Vagina (tissue), 2 donors: Measurements from ENCODE around the gene KRTAP10-4. TPM values are rescaled to one million over a fixed set of nuclear protein-coding genes. Genes with fewer than 3 reads are reported as not detected.
"Not testable (repeated sequence)": the region's sequence is repeated elsewhere in the genome, so short reads cannot be mapped to it uniquely, and the experiment has no call there.

Experiments
- DNase-seq, 2 donors: peaks; one replicate each; pipeline ENCODE4 v3.0.0-alpha.2; 2017; ENCODE audit errors: extremely low spot score in 2 of 2
- H3K27ac ChIP-seq: fragments of 200-600 bp; sonication (generic); one replicate; pipeline ENCODE4 v1.5.1; 2019
- H3K27me3 ChIP-seq: fragments of 200-600 bp; sonication (generic); one replicate; pipeline ENCODE4 v1.5.1; 2019
- H3K36me3 ChIP-seq, 2 donors: fragments of 200-600 bp; sonication (generic); one replicate each; pipeline ENCODE4 v1.5.1; 2017 to 2019
- H3K4me1 ChIP-seq: fragments of 200-600 bp; sonication (generic); one replicate; pipeline ENCODE4 v1.5.1; 2019
- H3K4me3 ChIP-seq, 2 donors: fragments of 200-600 bp; sonication (generic); 1 replicate in 1 of 2; 2 replicates in 1 of 2; pipeline ENCODE4 v1.5.1; 2016 to 2019
- H3K9me3 ChIP-seq: fragments of 200-600 bp; sonication (generic); one replicate; pipeline ENCODE4 v1.5.1; 2019
- POLR2A ChIP-seq, 2 donors: fragments of 450-650 bp; IDR thresholded peaks; one replicate each; pipeline ENCODE4 v1.6.1; 2017; ENCODE audit warnings: antibody characterized with exemption in 2 of 2, mild to moderate bottlenecking in 2 of 2, moderate library complexity in 2 of 2
- POLR2AphosphoS5 ChIP-seq, 2 donors: sonication (generic); formaldehyde crosslinking; IDR thresholded peaks; one replicate each; pipeline ENCODE4 v1.9.0; 2017; ENCODE audit warnings: antibody characterized with exemption in 2 of 2, mild to moderate bottlenecking in 2 of 2, low read depth in 1 of 2; ENCODE audit not compliant: insufficient read depth in 1 of 2
- intact Hi-C: fragments of 100-400 bp; cut with DNase I; formaldehyde crosslinking; loops from one replicate; pipeline ENCODE4 v1.15.1; 2023
- total RNA-seq: library from RNA; depleted of rRNA; stranded (reverse); fragments of >200 nt; gene quantifications from one replicate; pipeline ENCODE4 v1.2.3, GENCODE V29; 2016
- TF ChIP-seq, protein P1 (sequence below), 3 experiments: fragments of 450-650 bp in 2 of 3; fragments of 200-600 bp in 1 of 3; sonication (generic) in 1 of 3; IDR thresholded peaks; one replicate each; pipeline ENCODE4 v1.5.1; 2017 to 2019; ENCODE audit warnings: antibody characterized with exemption in 3 of 3, mild to moderate bottlenecking in 2 of 3, moderate library complexity in 2 of 3

KRTAP10-4 gene
- total RNA-seq, 1 donor from 2014 or later = not detected

DNA sequence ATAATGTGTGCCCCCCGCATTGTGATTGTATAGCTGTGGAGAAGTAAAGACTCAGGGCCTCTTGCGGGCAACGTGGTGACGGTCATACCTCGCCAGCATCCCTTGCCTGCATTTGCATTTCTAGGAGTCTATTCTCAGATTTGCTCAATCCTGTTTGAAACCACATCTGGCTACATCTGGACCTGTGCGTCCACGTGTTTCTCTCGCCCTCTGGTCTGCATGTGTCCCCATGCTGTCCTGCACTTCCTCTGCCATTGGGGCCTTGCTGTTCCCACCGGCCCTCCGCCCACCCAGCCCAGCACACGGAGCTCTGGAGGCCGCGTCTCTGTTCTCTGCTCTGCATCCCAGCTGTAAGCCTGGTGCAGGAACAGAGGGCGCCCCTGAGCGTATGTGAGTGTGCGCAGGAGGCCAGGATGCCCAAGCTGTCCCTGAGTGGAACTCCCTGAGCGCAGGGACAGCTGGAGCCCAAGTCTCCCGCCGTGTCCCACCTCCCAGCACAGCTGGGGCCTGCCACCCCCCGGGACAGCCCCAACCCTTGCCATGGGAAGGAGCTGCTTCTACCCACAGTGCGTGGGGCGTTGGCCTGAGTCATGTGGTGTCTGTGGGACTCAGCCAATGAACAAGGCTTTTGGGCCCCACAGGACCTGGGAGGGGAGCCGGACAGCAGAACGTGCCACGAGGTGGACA, 23.9 kb upstream of the KRTAP10-4 start:
- intact Hi-C loops = no loop called here
- H3K36me3 ChIP-seq = no peaks in the 10 kb centered on the region
- H3K4me3 ChIP-seq = no peak overlapping the region
- H3K27ac ChIP-seq = no peak overlapping the region
- H3K9me3 ChIP-seq = no peaks in the 10 kb centered on the region
- TF ChIP-seq POLR2A (IDR thresholded peaks at IDR 0.05) (no peak), POLR2AphosphoS5 (IDR thresholded peaks at IDR 0.05; ENCODE audit: insufficient read depth in 1 of 2, low read depth in 1 of 2) (no peak)
- TF ChIP-seq, protein P1, sequence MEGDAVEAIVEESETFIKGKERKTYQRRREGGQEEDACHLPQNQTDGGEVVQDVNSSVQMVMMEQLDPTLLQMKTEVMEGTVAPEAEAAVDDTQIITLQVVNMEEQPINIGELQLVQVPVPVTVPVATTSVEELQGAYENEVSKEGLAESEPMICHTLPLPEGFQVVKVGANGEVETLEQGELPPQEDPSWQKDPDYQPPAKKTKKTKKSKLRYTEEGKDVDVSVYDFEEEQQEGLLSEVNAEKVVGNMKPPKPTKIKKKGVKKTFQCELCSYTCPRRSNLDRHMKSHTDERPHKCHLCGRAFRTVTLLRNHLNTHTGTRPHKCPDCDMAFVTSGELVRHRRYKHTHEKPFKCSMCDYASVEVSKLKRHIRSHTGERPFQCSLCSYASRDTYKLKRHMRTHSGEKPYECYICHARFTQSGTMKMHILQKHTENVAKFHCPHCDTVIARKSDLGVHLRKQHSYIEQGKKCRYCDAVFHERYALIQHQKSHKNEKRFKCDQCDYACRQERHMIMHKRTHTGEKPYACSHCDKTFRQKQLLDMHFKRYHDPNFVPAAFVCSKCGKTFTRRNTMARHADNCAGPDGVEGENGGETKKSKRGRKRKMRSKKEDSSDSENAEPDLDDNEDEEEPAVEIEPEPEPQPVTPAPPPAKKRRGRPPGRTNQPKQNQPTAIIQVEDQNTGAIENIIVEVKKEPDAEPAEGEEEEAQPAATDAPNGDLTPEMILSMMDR (IDR thresholded peaks at IDR 0.05) = no peak
- DNase-seq = peak; percentile 34 to 77
- H3K27me3 ChIP-seq = no peaks in the 10 kb centered on the region
- H3K4me1 ChIP-seq = no peaks in the 10 kb centered on the region

DNA sequence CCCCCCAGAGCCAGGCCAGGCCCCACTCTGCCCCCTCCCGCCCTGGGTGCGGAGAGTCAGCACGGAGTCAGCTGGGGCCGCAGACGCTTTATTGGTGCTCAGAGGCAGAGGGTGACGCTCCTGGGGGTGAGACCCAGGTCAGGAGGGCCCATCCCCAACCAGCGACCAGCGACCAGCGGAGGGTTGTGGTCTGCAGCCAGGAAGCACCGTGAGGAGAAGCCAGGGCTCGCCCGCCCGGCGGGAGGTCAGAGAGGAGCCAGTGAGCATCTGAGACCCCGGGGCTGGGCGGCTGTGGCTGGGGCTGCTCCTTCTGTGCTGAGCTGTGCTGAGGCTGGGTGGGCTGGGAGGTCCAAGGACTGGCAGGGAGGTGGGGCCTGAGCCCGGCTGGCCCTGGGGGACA, 23.2 kb upstream of the KRTAP10-4 start:
- H3K4me1 ChIP-seq, H3K4me3 ChIP-seq, H3K27me3 ChIP-seq, H3K9me3 ChIP-seq, intact Hi-C loops, H3K27ac ChIP-seq, H3K36me3 ChIP-seq: not testable (repeated sequence)
- DNase-seq = peak; percentile 32 to 93

DNA sequence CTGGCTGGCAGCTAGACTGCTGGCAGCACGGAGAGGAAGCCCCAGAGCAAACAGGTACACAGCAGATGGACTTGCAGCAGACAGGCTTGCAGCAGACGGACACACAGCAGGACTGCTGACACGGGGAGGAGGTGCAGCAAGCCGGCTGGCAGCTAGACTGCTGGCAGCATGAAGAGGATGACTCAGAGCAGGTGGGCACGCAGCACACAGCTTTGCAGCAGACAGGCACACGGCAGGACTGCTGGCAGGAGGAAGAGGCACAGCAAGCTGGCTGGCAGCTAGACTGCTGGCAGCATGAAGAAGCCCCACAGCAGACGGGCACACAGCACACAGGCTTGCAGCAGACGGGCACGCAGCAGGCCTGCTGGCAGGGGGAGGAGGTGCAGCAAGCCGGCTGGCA, 22.7 kb upstream of the KRTAP10-4 start:
- H3K4me1 ChIP-seq = no peaks in the 10 kb centered on the region
- TF ChIP-seq POLR2AphosphoS5 (IDR thresholded peaks at IDR 0.05; ENCODE audit: insufficient read depth in 1 of 2, low read depth in 1 of 2) (no peak), POLR2A (IDR thresholded peaks at IDR 0.05) (no peak)
- TF ChIP-seq, protein P1 (IDR thresholded peaks at IDR 0.05) = no peak
- H3K9me3 ChIP-seq = no peaks in the 10 kb centered on the region
- no peak overlapping the region for H3K27ac ChIP-seq
- intact Hi-C loops = no loop called here
- no peak overlapping the region for H3K4me3 ChIP-seq
- no peaks in the 10 kb centered on the region for H3K27me3 ChIP-seq
- no peaks in the 10 kb centered on the region for H3K36me3 ChIP-seq
- DNase-seq = peak; percentile 60 to 61

DNA sequence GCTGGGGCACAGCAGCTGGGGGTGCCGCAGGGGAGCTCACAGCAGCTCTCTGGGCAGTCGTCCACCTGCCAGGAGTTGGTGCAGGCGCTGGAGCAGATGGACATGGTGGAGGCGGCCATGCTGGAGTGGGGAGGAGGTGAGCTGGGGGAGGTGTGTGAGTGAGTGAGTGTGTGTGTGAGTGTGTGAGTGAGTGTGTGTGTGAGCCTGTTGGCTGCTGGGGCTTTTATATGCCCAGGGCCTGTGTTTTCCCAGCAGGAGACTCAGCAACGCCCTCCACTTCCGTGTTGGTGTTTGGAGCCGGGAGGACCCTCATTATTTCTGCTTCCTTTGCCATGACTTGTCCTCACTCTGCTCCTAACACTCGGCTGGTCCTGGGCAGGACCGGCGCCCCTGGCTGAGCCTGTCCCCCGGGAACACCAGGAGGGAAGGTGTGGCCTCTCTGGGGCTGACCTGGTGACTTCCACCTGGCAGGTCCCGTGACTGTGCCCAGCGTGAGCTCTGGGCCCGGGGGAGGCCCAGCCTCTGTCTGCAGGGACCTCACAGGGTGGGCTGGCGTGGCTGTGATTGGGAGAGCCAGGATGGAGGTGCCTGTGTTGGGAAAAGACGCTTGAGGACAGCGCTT, 22.1 kb upstream of the KRTAP10-4 start, which contains the start of gene KRTAP10-2:
KRTAP10-2 (minus strand) TSS at position 166 of the 622 bp plus-strand sequence; CDS start at position 119, 47 bp downstream.
- Histone ChIP-seq H3K4me1 (no peaks in the 10 kb centered on the region), H3K27ac (no peak within 1 kb of the TSS), H3K36me3 (no peaks in the 10 kb centered on the region), H3K9me3 (no peaks in the 10 kb centered on the region), H3K27me3 (no peaks in the 10 kb centered on the region), H3K4me3 (no peak within 1 kb of the TSS)
- intact Hi-C loops = no loop called here
- peak; percentile 67 for DNase-seq
- TF ChIP-seq POLR2A (IDR thresholded peaks at IDR 0.05) (no peak), POLR2AphosphoS5 (IDR thresholded peaks at IDR 0.05; ENCODE audit: insufficient read depth in 1 of 2, low read depth in 1 of 2) (no peak)
- TF ChIP-seq, protein P1 (IDR thresholded peaks at IDR 0.05) = no peak

DNA sequence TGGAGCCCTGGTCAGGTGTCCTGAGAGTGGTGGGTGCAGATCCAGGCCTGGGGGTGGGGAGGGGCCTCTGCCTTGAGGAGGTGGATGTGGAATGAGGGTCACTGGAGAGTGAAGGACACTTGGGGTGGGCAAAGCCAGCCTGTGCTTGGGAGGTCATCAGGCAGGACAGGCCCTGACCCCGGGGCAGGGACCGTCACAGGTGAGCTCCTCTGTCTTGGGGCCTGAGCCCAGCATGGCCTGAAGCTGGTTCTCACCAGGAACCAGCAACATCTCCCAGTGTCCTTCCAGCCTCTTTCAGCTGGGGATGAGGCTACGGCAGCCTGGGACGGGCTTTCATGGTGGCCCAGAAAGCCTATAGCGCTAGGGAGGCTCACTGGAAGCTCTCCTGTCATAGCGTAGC, 21.4 kb upstream of the KRTAP10-4 start:
- no peak overlapping the region for H3K4me3 ChIP-seq
- H3K9me3 ChIP-seq = no peaks in the 10 kb centered on the region
- intact Hi-C loops = no loop called here
- H3K4me1 ChIP-seq = no peaks in the 10 kb centered on the region
- H3K36me3 ChIP-seq = no peaks in the 10 kb centered on the region
- no peaks in the 10 kb centered on the region for H3K27me3 ChIP-seq
- peak; percentile 64 to 84 for DNase-seq
- no peak for TF ChIP-seq POLR2A (IDR thresholded peaks at IDR 0.05)
- no peak for TF ChIP-seq POLR2AphosphoS5 (IDR thresholded peaks at IDR 0.05; ENCODE audit: insufficient read depth in 1 of 2, low read depth in 1 of 2)
- TF ChIP-seq, protein P1 (IDR thresholded peaks at IDR 0.05) = no peak
- H3K27ac ChIP-seq = no peak overlapping the region
